Activated naive CD4-positive, alpha-beta T cell treated with anti-CD3 and anti-CD28 coated beads, Interleukin-2, amount 50 U/mL, for 72 hours (primary cell): ENCODE results near the gene CLIP1. TPM values are rescaled to one million over a fixed set of nuclear protein-coding genes. Genes with fewer than 3 reads are reported as not detected.

Source experiments
- ATAC-seq, 2 donors: fragments of 150-1000 bp; cut with Tn5 transposase; 2 replicates each; pipeline ENCODE4 v1.10.0; 2021; ENCODE audit warnings: mild to moderate bottlenecking in 2 of 2, moderate library complexity in 2 of 2
- DNase-seq, 2 donors: peaks; one replicate each; pipeline ENCODE4 v3.0.0; 2021 to 2022; ENCODE audit warnings: low spot score in 2 of 2
- H3K27ac Mint-ChIP-seq, 2 donors: one replicate each; pipeline ENCODE4 v1.8.0; 2022; ENCODE audit warnings: mild to moderate bottlenecking in 2 of 2, mixed read lengths in 2 of 2
- H3K36me3 Mint-ChIP-seq, 2 donors: one replicate each; pipeline ENCODE4 v1.8.0; 2022; ENCODE audit warnings: mixed read lengths in 2 of 2
- H3K9me3 Mint-ChIP-seq, 2 donors: one replicate each; pipeline ENCODE4 v1.8.0; 2022; ENCODE audit warnings: mixed read lengths in 2 of 2
- total RNA-seq, 2 donors: library from RNA; stranded (reverse); gene quantifications; one replicate each; pipeline ENCODE4 v1.2.3, GENCODE V29; 2022

Gene CLIP1
- total RNA-seq, 2 donors from 2014 or later = 40.7 to 69.0 TPM

GRCh38 chr12:122355706-122356105 is 66.8 kb downstream of the CLIP1 start:
- Mint-ChIP-seq H3K27ac (peak overlapping the region in 1 of 2 donors; percentile 10), H3K36me3 (peaks cover 0 to 12% of the 10 kb centered on the region in 2 donors)
- no peak for ATAC-seq

GRCh38 chr12:122354958-122355641 is 67.4 kb downstream of the CLIP1 start:
- Mint-ChIP-seq H3K9me3 (no peaks in the 10 kb centered on the region), H3K36me3 (peaks cover 0 to 12% of the 10 kb centered on the region in 2 donors), H3K27ac (no peak overlapping the region)
- DNase-seq (no peak), ATAC-seq (no peak)

More at GRCh38 chr12:122355706-122356105, 66.8 kb downstream of the CLIP1 start:
- H3K9me3 Mint-ChIP-seq = no peaks in the 10 kb centered on the region
- no peak for DNase-seq

GRCh38 chr12:122352394-122352793 is 70.1 kb downstream of the CLIP1 start:
- Mint-ChIP-seq H3K36me3 (peaks cover 0 to 12% of the 10 kb centered on the region in 2 donors), H3K9me3 (no peaks in the 10 kb centered on the region), H3K27ac (no peak overlapping the region)
- DNase-seq (no peak), ATAC-seq (no peak)

GRCh38 chr12:122350141-122350848 is 72.2 kb downstream of the CLIP1 start:
- ATAC-seq = no peak
- Mint-ChIP-seq H3K27ac (no peak overlapping the region), H3K9me3 (no peaks in the 10 kb centered on the region), H3K36me3 (no peaks in the 10 kb centered on the region)
- no peak for DNase-seq

- H3K36me3 Mint-ChIP-seq = no peaks in the 10 kb centered on the region
- no peaks in the 10 kb centered on the region for H3K9me3 Mint-ChIP-seq
- DNase-seq = no peak
- no peak overlapping the region for H3K27ac Mint-ChIP-seq
- no peak for ATAC-seq
These were observed 73.4 kb downstream of the CLIP1 start for GRCh38 chr12:122349078-122349477.

- Mint-ChIP-seq H3K27ac (no peak overlapping the region), H3K9me3 (no peaks in the 10 kb centered on the region), H3K36me3 (no peaks in the 10 kb centered on the region)
- no peak for DNase-seq
- no peak for ATAC-seq
These were observed 74.0 kb downstream of the CLIP1 start for GRCh38 chr12:122348505-122348904.

GRCh38 chr12:122346054-122346453 is 76.4 kb downstream of the CLIP1 start:
- Mint-ChIP-seq H3K27ac (no peak overlapping the region), H3K9me3 (no peaks in the 10 kb centered on the region), H3K36me3 (no peaks in the 10 kb centered on the region)
- ATAC-seq = no peak
- DNase-seq = no peak

GRCh38 chr12:122345042-122345441 is 77.4 kb downstream of the CLIP1 start:
- DNase-seq = no peak
- Mint-ChIP-seq H3K9me3 (no peaks in the 10 kb centered on the region), H3K36me3 (no peaks in the 10 kb centered on the region), H3K27ac (no peak overlapping the region)
- no peak for ATAC-seq

- ATAC-seq = peak in 1 of 2 donors; percentile 69
- H3K36me3 Mint-ChIP-seq = no peaks in the 10 kb centered on the region
- DNase-seq = peak in 1 of 2 donors; percentile 51
- H3K9me3 Mint-ChIP-seq = no peaks in the 10 kb centered on the region
- peak overlapping the region; percentile 54 to 89 for H3K27ac Mint-ChIP-seq
These were observed 86.2 kb downstream of the CLIP1 start for GRCh38 chr12:122336015-122336946.

GRCh38 chr12:122333142-122334087 is 89.1 kb downstream of the CLIP1 start:
- DNase-seq (no peak), ATAC-seq (no peak)
- Mint-ChIP-seq H3K27ac (peak overlapping the region in 1 of 2 donors; percentile 18), H3K9me3 (no peaks in the 10 kb centered on the region), H3K36me3 (no peaks in the 10 kb centered on the region)

GRCh38 chr12:122327494-122328385 is 94.7 kb downstream of the CLIP1 start:
- ATAC-seq (no peak), DNase-seq (no peak)
- H3K27ac Mint-ChIP-seq = peak overlapping the region; percentile 28 to 73
- H3K36me3 Mint-ChIP-seq = peaks cover 4 to 10% of the 10 kb centered on the region in 2 donors
- H3K9me3 Mint-ChIP-seq = no peaks in the 10 kb centered on the region

- Mint-ChIP-seq H3K27ac (peak overlapping the region; percentile 28 to 73), H3K9me3 (no peaks in the 10 kb centered on the region), H3K36me3 (peaks cover 4 to 15% of the 10 kb centered on the region in 2 donors)
- no peak for ATAC-seq
- no peak for DNase-seq
These were observed 95.5 kb downstream of the CLIP1 start for GRCh38 chr12:122327014-122327413.

GRCh38 chr12:122326586-122326985 is 95.9 kb downstream of the CLIP1 start:
- no peaks in the 10 kb centered on the region for H3K9me3 Mint-ChIP-seq
- no peak for DNase-seq
- H3K36me3 Mint-ChIP-seq = peaks cover 4 to 15% of the 10 kb centered on the region in 2 donors
- ATAC-seq = no peak
- H3K27ac Mint-ChIP-seq = peak overlapping the region; percentile 28 to 57

GRCh38 chr12:122323311-122324019 is 99.0 kb downstream of the CLIP1 start:
- H3K27ac Mint-ChIP-seq = peak overlapping the region in 1 of 2 donors; percentile 0
- DNase-seq = no peak
- H3K9me3 Mint-ChIP-seq = no peaks in the 10 kb centered on the region
- no peak for ATAC-seq
- H3K36me3 Mint-ChIP-seq = peaks cover 4 to 15% of the 10 kb centered on the region in 2 donors
